Testis (tissue), 3 donors: Measurements from ENCODE around the gene NEO1. TPM values are rescaled to one million over a fixed set of nuclear protein-coding genes. Genes with fewer than 3 reads are reported as not detected.
"Not testable (repeated sequence)": the region's sequence is repeated elsewhere in the genome, so short reads cannot be mapped to it uniquely, and the experiment has no call there.

Source experiments
- DNase-seq: peaks from one replicate; pipeline ENCODE4 v3.0.0-alpha.2; 2019
- H3K27ac ChIP-seq, 2 donors: fragments of 200-600 bp; sonication (generic); one replicate each; pipeline ENCODE4 v1.5.1; 2019
- H3K27me3 ChIP-seq: fragments of 200-600 bp; sonication (generic); one replicate; pipeline ENCODE4 v1.5.1; 2019
- H3K36me3 ChIP-seq: fragments of 200-600 bp; sonication (generic); one replicate; pipeline ENCODE4 v1.5.1; 2017; ENCODE audit warnings: low read depth; ENCODE audit errors: missing control alignments
- H3K4me1 ChIP-seq: fragments of 200-600 bp; sonication (generic); one replicate; pipeline ENCODE4 v1.5.1; 2019
- H3K4me3 ChIP-seq, 2 donors: fragments of 200-600 bp; sonication (generic); one replicate each; pipeline ENCODE4 v1.5.1; 2017 to 2019
- H3K9me3 ChIP-seq: fragments of 200-600 bp; sonication (generic); one replicate; pipeline ENCODE4 v1.5.1; 2017
- CTCF ChIP-seq, 3 experiments: fragments of 450-650 bp in 2 of 3; fragments of 200-600 bp in 1 of 3; sonication (generic) in 1 of 3; IDR thresholded peaks; one replicate each; pipeline ENCODE4 v1.5.1; 2016 to 2019; ENCODE audit warnings: antibody characterized with exemption in 3 of 3, mild to moderate bottlenecking in 2 of 3, moderate library complexity in 1 of 3
- POLR2A ChIP-seq: fragments of 450-650 bp; IDR thresholded peaks from one replicate; pipeline ENCODE4 v1.6.1; 2017; ENCODE audit warnings: antibody characterized with exemption, mild to moderate bottlenecking, moderate library complexity
- WGBS, 2 donors: methylation state at CpG; one replicate each; pipeline ENCODE4 v1.1.5; 2018; 5-methylcytosine and 5-hydroxymethylcytosine counted together
- intact Hi-C: fragments of 100-400 bp; cut with DNase I; formaldehyde crosslinking; loops from one replicate; pipeline ENCODE4 v1.15.1; 2023; ENCODE audit warnings: low total_unique reads
- polyA plus RNA-seq: library from polyadenylated mRNA; stranded (reverse); fragments of 350-450 nt; fragmentation: Illumina TruSeq; extraction: RNeasy Lipid Tissue Mini Kit (QIAGEN cat#74804); gene quantifications from one replicate; pipeline ENCODE4 v1.2.3, GENCODE V29; 2014; ENCODE audit warnings: low read depth, low replicate concordance; ENCODE audit not compliant: insufficient read depth
- total RNA-seq, 2 donors: library from RNA; depleted of rRNA; stranded (reverse); fragments of >200 nt; gene quantifications; one replicate each; pipeline ENCODE4 v1.2.3, GENCODE V29; 2016

The NEO1 gene
- total and polyA plus RNA-seq, 3 donors from 2014 or later, result 42.2 to 57.4 (median 50.2) TPM

- H3K4me1 ChIP-seq, result no peaks in the 10 kb centered on the region
Measured at GRCh38 chr15:73200339-73200738, 148.1 kb downstream of the NEO1 start.

GRCh38 chr15:73210630-73211029 is 158.4 kb downstream of the NEO1 start:
- Histone ChIP-seq H3K27me3 (no peaks in the 10 kb centered on the region), H3K9me3 (no peaks in the 10 kb centered on the region), H3K27ac (no peak overlapping the region), H3K4me1 (no peaks in the 10 kb centered on the region), H3K36me3 (no peaks in the 10 kb centered on the region), H3K4me3 (no peak overlapping the region)
- DNase-seq, result no peak
- intact Hi-C loops, result no loop called here
- no peak for TF ChIP-seq POLR2A
- no peak for TF ChIP-seq CTCF (IDR thresholded peaks at IDR 0.05)
- 86 to 93% methylated on average over 2 of the region's 2 CpGs for WGBS, 2 donors

More at GRCh38 chr15:73200339-73200738, 148.1 kb downstream of the NEO1 start:
- Histone ChIP-seq H3K4me3 (no peak overlapping the region), H3K9me3 (no peaks in the 10 kb centered on the region), H3K36me3 (no peaks in the 10 kb centered on the region), H3K27ac (no peak overlapping the region), H3K27me3 (no peaks in the 10 kb centered on the region)
- DNase-seq, result no peak
- WGBS, 2 donors, result 88 to 92% methylated on average over 2 of the region's 2 CpGs
- intact Hi-C loops, result no loop called here
- TF ChIP-seq CTCF (IDR thresholded peaks at IDR 0.05), result no peak
- no peak for TF ChIP-seq POLR2A

- Histone ChIP-seq H3K27me3 (no peaks in the 10 kb centered on the region), H3K36me3 (no peaks in the 10 kb centered on the region), H3K27ac (no peak overlapping the region), H3K4me3 (no peak overlapping the region), H3K9me3 (no peaks in the 10 kb centered on the region), H3K4me1 (no peaks in the 10 kb centered on the region)
- TF ChIP-seq CTCF (IDR thresholded peaks at IDR 0.05) (no peak), POLR2A (no peak)
- intact Hi-C loops, result no loop called here
- no peak for DNase-seq
- 36 to 39% methylated on average over 1 of the region's 1 CpG for WGBS, 2 donors
Measured at GRCh38 chr15:73212424-73212823, 160.2 kb downstream of the NEO1 start.

GRCh38 chr15:73221450-73221849 is 169.2 kb downstream of the NEO1 start:
- H3K4me3 ChIP-seq, H3K27me3 ChIP-seq, H3K27ac ChIP-seq, H3K9me3 ChIP-seq, intact Hi-C loops, H3K4me1 ChIP-seq, DNase-seq, H3K36me3 ChIP-seq: not testable (repeated sequence)
- 96 to 100% methylated on average over 5 to 11 of the region's 11 CpGs for WGBS, 2 donors

GRCh38 chr15:73225358-73226015 is 173.2 kb downstream of the NEO1 start:
- Histone ChIP-seq H3K4me3 (no peak overlapping the region), H3K4me1 (peaks cover 3% of the 10 kb centered on the region), H3K36me3 (no peaks in the 10 kb centered on the region), H3K9me3 (no peaks in the 10 kb centered on the region), H3K27me3 (no peaks in the 10 kb centered on the region), H3K27ac (no peak overlapping the region)
- no peak for DNase-seq
- intact Hi-C loops, result no loop called here
- TF ChIP-seq CTCF (IDR thresholded peaks at IDR 0.05) (no peak), POLR2A (no peak)
- 79 to 80% methylated on average over 11 to 13 of the region's 13 CpGs for WGBS, 2 donors
